PC-3 (cell line): Measurements from ENCODE around the gene SLC30A7.

ENCODE experiments used
- CTCF ChIP-seq: fragments of 300-600 bp; sonication (generic); conservative IDR thresholded peaks from 2 replicates; pipeline ENCODE4 v1.5.1; 2017; ENCODE audit warnings: antibody characterized with exemption, low read depth, mild to moderate bottlenecking, low read length
- EZH2 ChIP-seq: fragments of 300-600 bp; sonication (generic); IDR thresholded peaks from one replicate; pipeline ENCODE4 v1.6.1; 2017; ENCODE audit warnings: antibody characterized with exemption, mild to moderate bottlenecking, low read length; ENCODE audit not compliant: unreplicated experiment
- EZH2phosphoT487 ChIP-seq: fragments of 300-600 bp; sonication (generic); IDR thresholded peaks from 2 replicates; pipeline ENCODE4 v1.6.1; 2018; ENCODE audit warnings: mild to moderate bottlenecking, antibody characterized with exemption, low read length, borderline replicate concordance

DNA sequence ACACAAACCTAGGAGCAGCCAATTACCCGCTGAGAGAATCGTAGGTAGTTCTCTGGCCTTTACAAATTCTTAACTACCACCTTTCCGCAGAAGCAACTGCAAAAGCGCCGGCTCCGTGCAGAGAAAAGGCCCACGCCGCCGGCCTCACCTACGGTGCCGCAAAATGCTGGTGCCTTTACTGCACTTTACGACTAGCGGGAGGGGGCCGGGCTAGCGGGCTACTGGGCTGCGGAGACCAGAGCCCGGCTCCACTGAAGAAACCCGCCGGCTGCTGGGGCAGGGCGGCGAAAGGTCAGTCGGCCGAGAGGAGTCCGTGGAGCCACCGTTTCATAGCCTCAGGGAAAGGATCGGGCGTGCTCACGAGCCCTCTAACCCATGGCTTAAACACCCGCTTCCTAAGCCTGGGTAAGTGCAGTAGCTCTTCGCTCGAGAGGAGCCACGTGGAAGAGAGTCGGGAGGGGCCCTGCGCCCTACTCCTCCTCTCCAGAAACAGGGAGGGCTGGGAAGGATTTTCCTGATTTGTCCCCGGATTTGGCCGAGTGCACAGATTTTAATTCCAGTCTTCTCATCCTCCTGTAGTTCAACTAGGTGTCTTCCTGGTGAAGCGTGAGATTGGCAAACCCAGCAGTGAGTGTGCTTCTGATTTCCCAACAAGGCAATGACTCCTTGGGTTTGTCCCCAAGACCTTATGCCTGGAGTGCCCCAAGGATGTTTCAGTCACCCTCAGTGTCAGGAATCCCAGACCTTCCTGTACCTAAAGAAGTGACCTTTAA lies 130.0 kb downstream of the SLC30A7 start, which contains the start of gene DPH5:
- no peak for TF ChIP-seq CTCF
- TF ChIP-seq EZH2, result no peak
- TF ChIP-seq EZH2phosphoT487, result no peak
